ENCODE data around the gene GSAP.

GRCh38 chr7:77320137-77320536, 96.0 kb downstream of the GSAP start:
- TF ChIP-seq CTCF (conservative IDR thresholded peaks at IDR 0.05; ENCODE audit: low read length) = no peak
- no peak for TF ChIP-seq EZH2phosphoT487 (IDR thresholded peaks at IDR 0.05; ENCODE audit: borderline replicate concordance, low read depth, low read length)

All from OCI-LY7 (cell line).